Keratinocyte (primary cell): ENCODE data around the gene MYCBP2. TPM values are rescaled to one million over a fixed set of nuclear protein-coding genes. Genes with fewer than 3 reads are reported as not detected.
A peak's percentile ranks its signal among the peaks of the same experiment; 100 is the strongest.

Experiments
- DNase-seq: peaks from one replicate; pipeline ENCODE4 v3.0.0-alpha.2; 2011; ENCODE audit warnings: low read depth, missing footprints, low spot score
- FAIRE-seq: peaks from 2 replicates; lab custom pipeline; 2011; peaks lifted over from hg19 to GRCh38; lab: Jason Lieb, UNC
- H2AFZ ChIP-seq: 2 replicates; pipeline ENCODE4 v1.6.0; 2012; ENCODE audit warnings: low read length, control low read depth, inconsistent platforms; ENCODE audit not compliant: control insufficient read depth
- H3K27ac ChIP-seq: 2 replicates; pipeline ENCODE4 v1.5.1; 2011; ENCODE audit warnings: low read length; ENCODE audit not compliant: control insufficient read depth, insufficient read depth
- H3K27me3 ChIP-seq: 3 replicates; pipeline ENCODE4 v1.6.0; 2011; ENCODE audit warnings: low read length; ENCODE audit not compliant: control insufficient read depth, insufficient read depth; ENCODE audit errors: extremely low read depth
- H3K36me3 ChIP-seq, 2 experiments: 2 replicates in 1 of 2; 3 replicates in 1 of 2; pipeline ENCODE4 v1.5.1; 2011; ENCODE audit warnings: low read length in 2 of 2, mild to moderate bottlenecking in 1 of 2; ENCODE audit not compliant: control insufficient read depth in 2 of 2, insufficient read depth in 2 of 2; ENCODE audit errors: extremely low read depth in 1 of 2
- H3K4me1 ChIP-seq: 3 replicates; pipeline ENCODE4 v1.5.1; 2011; ENCODE audit warnings: low read length; ENCODE audit not compliant: control insufficient read depth, insufficient read depth; ENCODE audit errors: extremely low read depth
- H3K4me2 ChIP-seq: 3 replicates; pipeline ENCODE4 v1.6.0; 2011; ENCODE audit warnings: low read depth, low read length; ENCODE audit not compliant: control insufficient read depth, insufficient read depth; ENCODE audit errors: extremely low read depth
- H3K4me3 ChIP-seq, 3 experiments: fragments of 200-600 bp in 1 of 3; sonication (generic) in 1 of 3; 2 replicates in 2 of 3; 3 replicates in 1 of 3; pipeline ENCODE4 v1.5.1; 2011 to 2016; ENCODE audit warnings: low read length in 3 of 3, mild to moderate bottlenecking in 3 of 3, control low read depth in 2 of 3, inconsistent platforms in 1 of 3, low read depth in 1 of 3, mixed read lengths in 1 of 3, mixed run types in 1 of 3, moderate library complexity in 1 of 3; ENCODE audit not compliant: control insufficient read depth in 2 of 3, insufficient read depth in 2 of 3; ENCODE audit errors: extremely low read depth in 1 of 3
- H3K79me2 ChIP-seq: 2 replicates; pipeline ENCODE4 v1.6.0; 2012; ENCODE audit warnings: low read length; ENCODE audit not compliant: control insufficient read depth, insufficient read depth
- H3K9ac ChIP-seq: 3 replicates; pipeline ENCODE4 v1.6.0; 2011; ENCODE audit warnings: low read length; ENCODE audit not compliant: control insufficient read depth, insufficient read depth; ENCODE audit errors: extremely low read depth
- H3K9me1 ChIP-seq: 3 replicates; pipeline ENCODE4 v1.6.0; 2011; ENCODE audit warnings: low read length; ENCODE audit not compliant: control insufficient read depth, insufficient read depth; ENCODE audit errors: extremely low read depth
- H3K9me3 ChIP-seq: 2 replicates; pipeline ENCODE4 v1.5.1; 2012; ENCODE audit warnings: low read depth, low read length; ENCODE audit not compliant: control insufficient read depth
- H4K20me1 ChIP-seq: 3 replicates; pipeline ENCODE4 v1.6.0; 2011; ENCODE audit warnings: low read length; ENCODE audit not compliant: control insufficient read depth, insufficient read depth; ENCODE audit errors: extremely low read depth
- CTCF ChIP-seq, 3 experiments: IDR thresholded peaks in 1 of 3; conservative IDR thresholded peaks in 1 of 3; optimal IDR thresholded peaks in 1 of 3; 2 replicates in 2 of 3; 3 replicates in 1 of 3; pipeline versions ENCODE3 to v1.5.1; 2011; ENCODE audit warnings: low read length in 3 of 3, mild to moderate bottlenecking in 3 of 3, moderate library complexity in 2 of 3, control low read depth in 1 of 3, inconsistent platforms in 1 of 3; ENCODE audit not compliant: insufficient read depth in 2 of 3; ENCODE audit errors: extremely low read depth in 1 of 3
- EZH2 ChIP-seq: IDR thresholded peaks from one replicate; pipeline ENCODE4 v1.6.1; 2012; ENCODE audit warnings: inconsistent platforms, mild to moderate bottlenecking, low read length, moderate library complexity
- dilution Hi-C: fragments of 300-500 bp; cut with MboI; formaldehyde crosslinking; loops from one replicate; pipeline ENCODE4 v1.7.0; 2020; ENCODE audit warnings: low sequenced_read_pairs; ENCODE audit not compliant: extremely low pct_ligation_motif_present
- polyA plus RNA-seq, 5 experiments: library from polyadenylated mRNA; depleted of rRNA in 3 of 5; stranded (reverse) in 3 of 5; stranded (forward) in 1 of 5; unstranded in 1 of 5; fragments of >200 nt; gene quantifications; 1 replicate in 1 of 5; 2 replicates in 3 of 5; 3 replicates in 1 of 5; pipeline versions ENCODE4 v1.2.1 to v1.2.3, GENCODE V29; 2011 to 2012; ENCODE audit warnings: missing spikeins in 2 of 5, low read depth in 1 of 5, low replicate concordance in 1 of 5

MYCBP2 gene
- polyA plus RNA-seq, 1 donor (not counting 4 experiments of a cell fraction or from before 2014, with no cell fraction given): 43.8 TPM

DNA sequence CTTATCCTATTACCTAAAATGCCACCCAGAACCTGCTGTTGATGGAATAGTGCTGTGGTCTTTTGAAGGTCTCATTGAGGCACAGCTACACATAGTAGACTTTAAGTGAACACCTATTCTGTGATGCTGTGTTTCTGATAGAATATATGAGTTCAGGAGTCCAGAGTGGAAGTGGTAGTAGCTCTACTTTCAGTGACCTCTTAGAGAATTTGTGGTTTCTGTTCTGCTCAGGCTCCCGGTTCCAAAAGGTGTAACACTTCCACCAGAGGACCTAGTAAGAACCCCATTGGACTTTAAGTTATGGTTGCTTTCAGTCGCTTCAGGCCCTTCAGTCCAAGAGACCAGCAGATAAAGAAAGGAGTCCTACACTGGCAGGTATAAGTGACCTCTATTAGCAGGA is 11.4 kb upstream of the MYCBP2 start:
- no peak overlapping the region for H3K4me2 ChIP-seq
- no peak overlapping the region for H2AFZ ChIP-seq
- dilution Hi-C loops: no loop called here
- no peaks in the 10 kb centered on the region for H3K9me3 ChIP-seq
- no peaks in the 10 kb centered on the region for H3K36me3 ChIP-seq
- H3K79me2 ChIP-seq: no peaks in the 10 kb centered on the region
- no peak overlapping the region for H3K9ac ChIP-seq
- no peaks in the 10 kb centered on the region for H3K4me1 ChIP-seq
- DNase-seq: no peak
- no peaks in the 10 kb centered on the region for H4K20me1 ChIP-seq
- no peak overlapping the region for H3K27ac ChIP-seq
- no peak for FAIRE-seq
- peaks cover 4% of the 10 kb centered on the region for H3K27me3 ChIP-seq
- no peak for TF ChIP-seq CTCF (optimal IDR thresholded peaks at IDR 0.05 in 1 of 3, IDR thresholded peaks at IDR 0.05 in 1 of 3, conservative IDR thresholded peaks at IDR 0.05 in 1 of 3; ENCODE audit: extremely low read depth in 1 of 3, insufficient read depth in 2 of 3, low read length in 3 of 3)
- TF ChIP-seq EZH2: no peak
- no peak overlapping the region for H3K4me3 ChIP-seq
- H3K9me1 ChIP-seq: no peaks in the 10 kb centered on the region

DNA sequence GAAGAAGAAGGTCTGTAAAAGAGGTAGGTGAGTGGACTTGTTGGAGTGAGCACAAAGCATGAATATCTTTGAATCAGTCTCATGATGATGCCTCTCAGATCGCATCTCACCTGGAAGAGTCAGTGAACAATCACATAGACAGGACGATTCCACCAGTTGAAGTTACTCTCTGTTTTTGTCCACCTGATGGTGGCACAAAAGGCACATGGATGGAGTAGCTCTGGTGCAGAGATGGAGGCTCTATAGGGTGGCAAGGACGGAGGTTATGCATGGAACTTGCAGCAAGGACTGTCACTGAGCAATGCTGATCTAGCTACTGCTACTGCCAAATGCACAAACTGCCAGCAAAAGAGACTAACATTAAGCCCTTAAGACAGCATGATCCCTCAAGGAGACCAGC is 10.3 kb upstream of the MYCBP2 start:
- peak; percentile 46 for FAIRE-seq
- no peaks in the 10 kb centered on the region for H3K79me2 ChIP-seq
- H3K4me3 ChIP-seq: no peak overlapping the region
- no peak overlapping the region for H3K4me2 ChIP-seq
- H2AFZ ChIP-seq: no peak overlapping the region
- no peaks in the 10 kb centered on the region for H3K9me3 ChIP-seq
- peaks cover 4% of the 10 kb centered on the region for H3K27me3 ChIP-seq
- no peak for TF ChIP-seq EZH2
- TF ChIP-seq CTCF (optimal IDR thresholded peaks at IDR 0.05 in 1 of 3, IDR thresholded peaks at IDR 0.05 in 1 of 3, conservative IDR thresholded peaks at IDR 0.05 in 1 of 3; ENCODE audit: extremely low read depth in 1 of 3, insufficient read depth in 2 of 3, low read length in 3 of 3): peak in 1 of 3 experiments; percentile 27
- H3K36me3 ChIP-seq: no peaks in the 10 kb centered on the region
- no peaks in the 10 kb centered on the region for H3K4me1 ChIP-seq
- no peak overlapping the region for H3K27ac ChIP-seq
- H3K9me1 ChIP-seq: no peaks in the 10 kb centered on the region
- no peak overlapping the region for H3K9ac ChIP-seq
- dilution Hi-C loops: no loop called here
- no peak for DNase-seq
- no peaks in the 10 kb centered on the region for H4K20me1 ChIP-seq
